Colonic mucosa (tissue), 4 donors: ENCODE data around the gene ZNF511. TPM values are rescaled to one million over a fixed set of nuclear protein-coding genes. Genes with fewer than 3 reads are reported as not detected.

Experiments used
- DNase-seq: peaks from one replicate; pipeline ENCODE4 v3.0.0-alpha.2; 2020
- H3K27ac ChIP-seq: fragments of 200-600 bp; one replicate; pipeline ENCODE4 v1.8.0; 2021
- H3K27me3 ChIP-seq: fragments of 200-600 bp; one replicate; pipeline ENCODE4 v1.8.0; 2021
- H3K36me3 ChIP-seq: fragments of 200-600 bp; one replicate; pipeline ENCODE4 v1.8.0; 2021
- H3K4me1 ChIP-seq: fragments of 200-600 bp; one replicate; pipeline ENCODE4 v1.8.0; 2021; ENCODE audit warnings: mild to moderate bottlenecking
- H3K4me3 ChIP-seq: fragments of 200-600 bp; one replicate; pipeline ENCODE4 v1.8.0; 2021
- H3K9ac ChIP-seq, 2 donors: one replicate each; pipeline ENCODE4 v1.7.0; 2013; ENCODE audit warnings: control low read depth in 2 of 2, low read depth in 2 of 2, low read length in 2 of 2
- H3K9me3 ChIP-seq: fragments of 200-600 bp; one replicate; pipeline ENCODE4 v1.8.0; 2021
- CTCF ChIP-seq: fragments of 200-600 bp; IDR thresholded peaks from one replicate; pipeline ENCODE4 v1.8.0; 2022; ENCODE audit warnings: antibody characterized with exemption, mild to moderate bottlenecking
- intact Hi-C: fragments of 100-400 bp; cut with DNase I; formaldehyde crosslinking; loops from one replicate; pipeline ENCODE4 v1.14.1; 2022
- total RNA-seq, 2 donors: library from RNA; stranded (reverse); fragmentation: NEBNext Ultra II Directional in 1 of 2; extraction: Animal tissue kit (Norgen Biotek cat#: 25700) in 1 of 2; gene quantifications; one replicate each; pipeline ENCODE4 v1.2.1, GENCODE V29; 2021
- donor health status: healthy.
- donor health status: DM: no; HTN: no; CAD: no.
- donor health status: DM: no; HTN: no; CAD: no.

The ZNF511 gene
- total RNA-seq, 2 donors from 2014 or later, result 53.9 to 78.2 TPM

GRCh38 chr10:133347710-133348517 is 39.2 kb downstream of the ZNF511 start:
- Histone ChIP-seq H3K9ac (peak overlapping the region; percentile 48 to 50), H3K4me1 (no peaks in the 10 kb centered on the region), H3K27ac (no peak overlapping the region), H3K36me3 (no peaks in the 10 kb centered on the region), H3K27me3 (no peaks in the 10 kb centered on the region), H3K9me3 (no peaks in the 10 kb centered on the region), H3K4me3 (no peak overlapping the region)
- intact Hi-C loops, result no loop called here
- no peak for TF ChIP-seq CTCF
- peak; percentile 65 for DNase-seq

- Histone ChIP-seq H3K27me3 (no peaks in the 10 kb centered on the region), H3K4me1 (no peaks in the 10 kb centered on the region), H3K36me3 (no peaks in the 10 kb centered on the region), H3K9me3 (no peaks in the 10 kb centered on the region), H3K27ac (no peak overlapping the region), H3K9ac (no peak overlapping the region), H3K4me3 (no peak overlapping the region)
- no peak for TF ChIP-seq CTCF
- intact Hi-C loops, result no loop called here
- no peak for DNase-seq
Measured at GRCh38 chr10:133349160-133349568, 40.5 kb downstream of the ZNF511 start.

- no peaks in the 10 kb centered on the region for H3K9me3 ChIP-seq
- no peaks in the 10 kb centered on the region for H3K4me1 ChIP-seq
- H3K4me3 ChIP-seq, result no peak overlapping the region
- intact Hi-C loops, result no loop called here
- no peak overlapping the region for H3K27ac ChIP-seq
- H3K9ac ChIP-seq, result no peak overlapping the region
- no peaks in the 10 kb centered on the region for H3K36me3 ChIP-seq
- no peak for DNase-seq
- H3K27me3 ChIP-seq, result no peaks in the 10 kb centered on the region
- no peak for TF ChIP-seq CTCF
Measured at GRCh38 chr10:133349577-133350011, 40.9 kb downstream of the ZNF511 start.

- no peak overlapping the region for H3K9ac ChIP-seq
- no peak overlapping the region for H3K4me3 ChIP-seq
- intact Hi-C loops, result no loop called here
- H3K27ac ChIP-seq, result no peak overlapping the region
- no peak for DNase-seq
- H3K9me3 ChIP-seq, result no peaks in the 10 kb centered on the region
- H3K36me3 ChIP-seq, result no peaks in the 10 kb centered on the region
- no peaks in the 10 kb centered on the region for H3K4me1 ChIP-seq
- H3K27me3 ChIP-seq, result no peaks in the 10 kb centered on the region
- no peak for TF ChIP-seq CTCF
Measured at GRCh38 chr10:133350283-133350949, 41.7 kb downstream of the ZNF511 start.

- no peaks in the 10 kb centered on the region for H3K36me3 ChIP-seq
- intact Hi-C loops, result no loop called here
- no peak for DNase-seq
- TF ChIP-seq CTCF, result no peak
- H3K9me3 ChIP-seq, result no peaks in the 10 kb centered on the region
- no peaks in the 10 kb centered on the region for H3K27me3 ChIP-seq
- H3K9ac ChIP-seq, result no peak overlapping the region
- no peaks in the 10 kb centered on the region for H3K4me1 ChIP-seq
- no peak overlapping the region for H3K4me3 ChIP-seq
- no peak overlapping the region for H3K27ac ChIP-seq
Measured at GRCh38 chr10:133350950-133351329, 42.2 kb downstream of the ZNF511 start.
